CD4-positive, alpha-beta T cell treated with Interferon gamma for 1 hour (primary cell): ENCODE data around the gene LRRC61.
A peak's percentile ranks its signal among the peaks of the same experiment; 100 is the strongest.
"Not testable (repeated sequence)": the region's sequence is repeated elsewhere in the genome, so short reads cannot be mapped to it uniquely, and the experiment has no call there.

Experiments
- DNase-seq: peaks from one replicate; pipeline ENCODE4 v3.0.0-alpha.2; 2020

Gene LRRC61

DNA sequence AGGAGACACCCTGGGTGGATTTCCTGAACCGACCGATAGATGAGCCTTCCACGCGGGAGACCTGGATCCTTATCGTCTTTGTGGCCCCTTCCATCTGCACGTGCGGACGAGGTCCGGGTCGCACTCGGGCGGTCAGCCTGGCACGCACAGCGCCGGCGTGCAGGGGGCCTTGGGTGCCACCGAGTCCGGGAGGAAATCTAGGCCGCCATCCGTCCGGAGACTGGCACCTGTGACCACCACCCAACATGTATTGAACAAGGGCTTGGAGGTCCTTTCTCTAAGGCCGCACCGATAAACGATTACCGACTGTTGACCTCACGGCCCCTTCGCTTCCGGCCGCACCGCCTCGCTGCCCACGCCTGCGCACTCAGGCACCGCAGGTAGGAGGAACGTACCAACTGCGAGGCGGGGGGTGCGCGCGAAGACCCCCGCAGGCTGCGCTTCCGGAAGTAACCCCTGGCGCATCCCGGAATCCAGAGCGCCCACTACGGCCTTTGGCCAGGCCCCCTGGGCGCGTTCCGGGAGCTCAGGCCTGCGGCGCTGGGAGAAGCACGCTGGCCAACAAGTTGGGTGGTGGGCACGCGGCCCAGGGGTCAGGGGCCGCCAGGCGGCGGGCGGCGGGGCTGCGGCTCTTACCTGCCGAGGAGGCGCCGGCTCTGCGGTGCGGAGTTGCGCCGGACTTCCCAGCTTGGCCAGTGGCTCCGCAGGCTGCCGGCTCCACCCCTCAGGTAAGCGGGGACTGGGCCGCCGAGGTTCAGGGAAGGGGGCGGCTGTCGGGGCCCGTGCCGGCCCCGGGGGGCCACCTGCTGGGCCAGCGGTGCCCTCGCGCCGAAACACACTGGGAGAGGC is at the start of gene LRRC61, which contains the start of gene ACTR3C:
Gene LRRC61 (plus strand): TSS at position 523 of the 849 bp plus-strand sequence. CDS start 13,507 bp downstream, outside the sequence.
Gene ACTR3C (minus strand): TSS at position 713 of the 849 bp plus-strand sequence. CDS start 28,249 bp downstream, outside the sequence.
- peak; percentile 60 for DNase-seq

- DNase-seq = peak; percentile 4
Observed at GRCh38 chr7:150276132-150276695, 46.9 kb upstream of the LRRC61 start.

DNA sequence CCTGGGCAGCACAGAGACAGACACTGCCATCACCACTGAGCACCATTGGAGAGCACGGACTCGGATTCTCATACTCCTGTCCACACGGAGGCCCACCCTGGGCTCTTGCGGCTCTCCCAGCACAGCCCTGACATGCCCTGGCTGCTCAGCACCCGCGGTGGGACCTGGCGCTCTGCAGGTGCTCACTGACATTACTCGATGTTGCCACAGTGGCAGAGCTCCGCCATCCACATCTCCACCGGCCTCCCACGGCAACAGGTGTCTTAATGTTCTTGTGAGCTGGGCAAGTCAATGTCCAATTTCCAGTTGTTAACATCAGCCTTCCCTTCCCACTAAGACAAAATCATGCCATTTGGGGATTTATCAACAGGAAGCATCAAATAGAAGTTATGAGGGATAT is 44.8 kb upstream of the LRRC61 start:
- DNase-seq = not testable (repeated sequence)

DNA sequence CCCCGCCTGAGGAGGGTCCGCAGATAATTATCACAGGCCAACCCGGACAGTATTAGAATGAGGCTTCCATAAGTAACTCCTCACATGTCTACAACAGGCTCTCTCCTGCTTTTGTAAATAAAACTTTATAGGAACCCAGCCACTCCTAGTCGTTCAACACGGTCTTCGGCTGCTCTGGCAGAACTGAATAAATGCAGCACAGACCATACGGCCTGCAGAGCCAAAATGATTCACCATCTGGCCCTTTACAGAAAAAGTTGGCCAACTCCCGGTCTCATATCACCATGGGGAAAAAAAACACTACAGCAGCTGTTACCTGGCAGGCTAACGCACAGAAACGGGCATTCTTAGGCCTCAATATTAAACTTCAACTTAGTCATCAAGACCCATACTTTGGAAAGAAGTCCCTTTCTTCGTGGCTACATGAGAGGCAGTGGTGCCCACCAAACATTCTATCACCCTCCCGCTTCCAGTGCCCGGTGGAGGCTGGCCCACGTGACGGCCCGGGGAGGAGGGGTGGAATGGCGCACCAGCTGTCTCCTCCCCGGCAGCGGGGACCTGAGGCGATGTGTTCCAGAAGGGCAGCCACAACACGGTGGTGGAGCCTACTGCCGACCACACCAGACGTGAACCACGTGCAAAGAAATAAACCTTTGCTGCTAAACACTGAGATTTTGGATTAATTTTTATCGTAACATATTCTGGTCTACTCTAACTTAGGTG is 41.3 kb upstream of the LRRC61 start:
- not testable (repeated sequence) for DNase-seq

DNA sequence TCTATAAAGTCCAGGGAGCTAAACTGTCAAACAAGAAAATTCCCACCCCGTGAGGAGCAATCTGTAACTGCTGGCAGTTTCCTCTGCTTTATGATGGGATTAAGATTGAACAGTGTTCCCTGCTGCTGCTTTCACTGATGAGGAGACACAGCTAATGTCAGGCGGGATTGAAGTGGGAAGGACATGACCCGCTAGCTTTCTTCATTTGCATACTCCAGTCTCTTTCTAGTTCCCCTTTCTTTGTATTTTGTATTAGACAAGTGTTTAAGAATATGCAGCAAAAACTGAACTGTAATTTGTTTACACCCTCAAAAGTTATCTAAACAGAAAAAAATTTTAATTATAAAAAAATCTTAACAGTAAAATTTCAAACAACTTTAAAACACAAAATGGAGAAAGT is 40.0 kb upstream of the LRRC61 start:
- DNase-seq = not testable (repeated sequence)

DNA sequence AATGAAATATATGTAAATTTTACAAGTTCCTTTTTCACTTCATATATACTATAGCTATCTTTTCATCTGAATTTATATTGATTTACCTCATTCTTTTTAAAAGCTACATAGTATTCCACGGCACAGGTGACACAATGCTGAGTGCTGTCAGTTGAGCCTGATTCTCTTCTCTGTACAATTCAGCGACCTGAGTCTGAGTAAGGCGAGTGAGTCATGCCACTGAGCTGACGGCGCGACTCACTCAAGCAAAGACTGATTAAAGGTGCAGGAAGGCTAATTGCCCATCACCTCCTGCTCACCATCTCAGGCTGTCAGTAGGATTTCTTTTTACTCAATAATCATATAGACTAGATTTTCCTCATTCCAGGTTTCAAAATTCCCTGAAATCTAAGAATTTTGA is 39.5 kb upstream of the LRRC61 start:
- DNase-seq = not testable (repeated sequence)

GRCh38 chr7:150285849-150286754 is 37.1 kb upstream of the LRRC61 start:
- DNase-seq = peak; percentile 22

DNA sequence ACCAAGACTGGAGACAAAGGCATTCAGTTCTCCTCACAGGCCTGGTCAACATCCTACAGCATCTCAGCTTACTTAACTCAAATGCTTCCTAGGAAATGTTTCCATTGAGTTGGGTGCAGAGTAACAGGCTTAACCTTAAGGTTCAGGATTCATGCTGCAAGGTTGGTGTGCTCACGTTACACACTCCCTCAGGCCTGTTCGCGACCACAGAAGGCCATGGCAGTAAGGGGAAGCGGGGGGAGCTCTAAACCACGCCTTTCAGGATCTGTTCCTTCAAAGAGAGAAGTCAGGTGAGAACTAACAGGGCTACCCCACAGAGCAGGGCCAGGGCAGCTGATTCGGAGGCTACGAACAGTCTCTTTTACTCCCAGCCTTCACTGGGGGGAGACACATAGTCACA is 35.3 kb upstream of the LRRC61 start:
- not testable (repeated sequence) for DNase-seq

GRCh38 chr7:150288816-150289215 is 34.3 kb upstream of the LRRC61 start:
- DNase-seq = not testable (repeated sequence)

- DNase-seq = not testable (repeated sequence)
Observed at GRCh38 chr7:150290317-150290716, 32.8 kb upstream of the LRRC61 start.

DNA sequence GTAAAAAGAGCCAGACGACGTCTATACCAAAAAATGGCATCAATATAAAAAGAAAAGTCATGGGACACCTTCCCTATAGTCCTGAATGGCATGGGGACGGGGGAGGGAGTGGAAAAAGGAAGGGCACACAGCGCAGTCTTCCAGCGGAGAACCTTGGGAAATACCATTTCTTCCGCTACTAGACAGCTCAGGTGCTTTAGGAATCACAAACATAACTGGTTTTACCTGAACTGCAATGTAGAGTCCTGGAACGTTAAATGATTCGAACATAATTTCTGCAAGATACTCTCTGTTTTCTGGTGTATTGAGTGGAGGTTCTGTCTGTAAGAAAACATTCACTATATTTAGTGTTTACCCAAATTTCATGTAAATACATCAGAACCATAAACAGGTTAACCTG is 28.1 kb upstream of the LRRC61 start:
- not testable (repeated sequence) for DNase-seq

DNA sequence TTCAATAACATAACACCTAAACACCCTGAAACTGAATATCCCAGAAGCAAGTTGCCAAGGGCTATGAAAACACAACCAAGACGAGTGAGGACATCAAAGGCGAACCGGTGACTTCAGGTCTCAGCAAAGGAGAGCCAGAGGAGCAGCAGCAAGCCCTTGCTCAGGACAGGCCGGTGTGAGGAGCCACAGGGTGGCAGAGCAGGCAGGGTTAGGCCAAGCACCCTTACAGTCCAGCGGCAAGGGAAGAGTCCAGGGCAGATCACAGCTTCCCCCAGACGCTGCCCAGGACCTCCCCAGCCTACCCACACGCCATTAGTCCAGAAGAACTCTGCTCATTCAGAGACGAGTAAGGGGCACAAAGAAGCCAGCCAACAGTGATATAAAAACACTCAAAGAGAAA is 27.5 kb upstream of the LRRC61 start:
- not testable (repeated sequence) for DNase-seq

DNA sequence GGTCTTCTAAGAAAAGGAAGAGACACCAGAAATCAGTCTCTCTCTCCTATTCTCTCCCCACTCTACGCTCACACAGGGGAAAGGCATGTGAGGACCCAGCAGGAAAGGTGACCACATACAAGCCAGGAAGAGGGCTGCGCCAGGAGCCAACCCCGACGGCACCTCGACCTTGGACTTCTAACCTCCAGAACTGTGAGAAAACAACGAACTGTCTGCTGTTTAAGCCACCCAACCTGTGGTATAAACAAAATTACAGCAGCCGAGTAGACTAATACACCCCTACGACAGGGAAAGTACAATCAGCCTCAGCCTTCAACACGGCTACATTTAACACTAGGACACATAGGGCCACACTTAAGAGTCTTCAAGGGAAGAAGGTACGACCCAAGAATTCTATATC is 26.4 kb upstream of the LRRC61 start:
- not testable (repeated sequence) for DNase-seq

GRCh38 chr7:150297978-150298377 is 25.2 kb upstream of the LRRC61 start:
- not testable (repeated sequence) for DNase-seq

- not testable (repeated sequence) for DNase-seq
Observed at GRCh38 chr7:150302908-150303310, 20.2 kb upstream of the LRRC61 start.

- DNase-seq = not testable (repeated sequence)
Observed at GRCh38 chr7:150304499-150305258, 18.5 kb upstream of the LRRC61 start.

DNA sequence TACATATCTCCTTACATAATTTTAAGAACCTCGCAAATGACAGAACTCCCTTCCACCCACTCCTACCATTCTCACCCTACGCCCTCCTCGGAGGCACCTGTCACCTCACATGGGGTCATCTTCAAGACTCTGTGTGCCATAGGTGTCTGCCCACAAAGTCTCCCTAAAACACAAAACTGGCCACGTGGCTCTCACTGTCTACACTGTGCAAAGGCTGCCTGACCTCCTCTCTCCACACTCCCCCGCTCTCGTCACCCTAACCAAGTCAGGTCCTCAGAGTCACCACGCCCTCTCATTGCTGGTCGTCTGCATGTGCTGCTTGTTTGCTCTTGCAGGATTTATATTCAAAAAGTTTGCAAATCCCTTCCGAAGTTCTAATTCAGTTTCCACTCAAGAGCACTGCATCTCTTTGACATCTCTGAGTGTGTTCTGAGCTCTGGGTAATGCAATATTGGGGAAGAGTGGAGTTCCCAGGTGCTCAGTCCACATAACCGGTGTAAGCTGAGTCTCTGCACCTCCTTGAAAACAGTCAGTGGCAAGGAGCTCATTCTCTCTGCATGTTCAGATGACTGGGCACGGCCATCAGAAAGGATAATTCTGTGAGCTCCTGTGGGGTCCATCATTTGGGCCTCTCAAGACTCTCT is 17.8 kb upstream of the LRRC61 start:
- not testable (repeated sequence) for DNase-seq

DNA sequence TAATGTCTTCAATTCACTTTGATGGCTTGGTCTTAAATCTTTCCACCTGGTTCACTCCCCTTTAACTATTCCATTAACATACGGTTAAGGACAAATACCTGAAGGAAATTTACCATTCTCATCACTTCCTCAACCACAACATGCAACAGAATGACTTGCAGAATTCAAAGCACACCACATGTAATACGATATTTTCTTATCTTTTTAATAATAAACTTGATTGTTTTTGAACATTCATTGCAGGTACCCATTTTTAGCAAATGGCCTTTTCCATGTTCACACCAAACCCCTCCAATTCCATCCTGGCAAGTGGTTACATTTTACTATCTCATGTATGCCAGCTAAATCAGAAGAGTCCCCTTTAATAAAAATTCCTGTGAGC is 17.3 kb upstream of the LRRC61 start:
- not testable (repeated sequence) for DNase-seq

DNA sequence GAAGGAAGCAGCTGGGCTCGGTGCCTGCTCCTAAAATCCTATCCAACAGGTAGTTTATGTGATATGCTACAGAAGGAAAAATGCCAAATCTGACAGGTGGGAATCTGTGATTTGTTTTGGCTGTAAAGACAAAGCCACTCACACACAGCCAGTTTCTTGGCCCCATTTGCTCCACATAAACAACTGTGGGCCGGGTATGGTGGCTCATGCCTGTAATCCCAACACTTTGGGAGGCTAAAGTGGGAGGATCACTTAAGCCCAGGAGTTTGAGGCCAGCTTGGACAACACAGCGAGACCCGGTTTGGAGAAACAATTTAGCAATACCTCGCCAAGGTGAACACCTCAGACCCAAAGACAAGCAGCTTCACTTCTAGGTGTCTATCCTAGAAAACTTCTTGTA is 16.8 kb upstream of the LRRC61 start:
- not testable (repeated sequence) for DNase-seq

DNA sequence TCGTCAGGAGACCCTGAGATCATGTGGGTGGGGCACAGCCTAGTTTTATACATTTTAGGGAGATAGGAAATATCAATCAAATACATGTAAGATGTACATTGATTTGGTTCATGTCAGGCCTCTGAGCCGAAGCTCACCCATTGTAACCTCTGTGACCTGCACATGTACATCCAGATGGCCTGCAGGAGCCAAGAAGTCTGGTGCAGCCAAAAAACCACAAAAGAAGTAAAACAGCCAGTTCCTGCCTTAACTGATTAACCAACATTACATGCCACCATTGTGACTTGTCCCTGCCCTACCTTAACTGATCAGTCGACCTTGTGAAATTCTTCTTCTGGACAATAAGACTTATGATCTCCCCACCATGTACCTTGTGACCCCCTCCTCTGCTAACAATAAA is 16.0 kb upstream of the LRRC61 start:
- DNase-seq = no peak

DNA sequence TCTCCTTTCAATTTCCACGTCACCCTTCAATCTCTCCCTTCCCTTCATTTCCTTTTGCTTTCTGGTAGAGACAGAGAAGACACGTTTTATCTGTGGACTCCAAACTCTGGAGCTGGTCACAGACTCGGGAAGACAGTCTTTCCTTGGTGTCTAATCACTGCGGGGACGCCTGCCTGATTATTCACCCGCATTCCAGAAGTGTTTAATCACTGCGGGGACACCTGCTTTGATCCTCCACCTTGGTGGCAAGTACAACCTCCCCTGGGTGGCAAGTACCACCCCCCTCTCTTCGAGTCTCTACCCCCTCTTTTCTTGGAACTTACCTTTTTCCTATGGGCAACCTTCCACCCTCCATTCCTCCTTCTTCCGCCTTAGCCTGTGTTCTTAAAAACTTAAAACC is 15.3 kb upstream of the LRRC61 start:
- no peak for DNase-seq
